CD8-positive, alpha-beta memory T cell (primary cell): Measurements from ENCODE around the gene GPR155. TPM values are rescaled to one million over a fixed set of nuclear protein-coding genes. Genes with fewer than 3 reads are reported as not detected.

Experiments
- polyA plus RNA-seq: library from polyadenylated mRNA; unstranded; fragments of 300-500 nt; fragmentation: Illumina TruSeq; gene quantifications from one replicate; pipeline ENCODE4 v1.2.3, GENCODE V29; 2021
- total RNA-seq, 2 experiments: library from RNA; stranded (reverse); gene quantifications; one replicate each; pipeline ENCODE4 v1.2.3, GENCODE V29; 2021

The GPR155 gene
- total and polyA plus RNA-seq, 3 experiments from 2014 or later = 4.5 to 12.6 (median 6.2) TPM

Other genes with a start within 250 kb of the GPR155 start
- 100 to 1,000 TPM; 139 to 146 TPM for gene OLA1, start 238.5 kb downstream of the GPR155 start, total RNA-seq
- gene OLA1, start 238.5 kb downstream of the GPR155 start, polyA plus RNA-seq = 63.4 TPM
- gene SP9, start 152.1 kb downstream of the GPR155 start, total RNA-seq = not detected
- not detected for gene SP9, start 152.1 kb downstream of the GPR155 start, polyA plus RNA-seq
- gene SCRN3, start 91.3 kb downstream of the GPR155 start, total RNA-seq = 10 to 100 TPM; 15.8 to 16.0 TPM
- 10.2 TPM for gene SCRN3, start 91.3 kb downstream of the GPR155 start, polyA plus RNA-seq
- gene WIPF1, start 110.8 kb upstream of the GPR155 start, total RNA-seq = 100 to 1,000 TPM; 317 to 326 TPM
- gene WIPF1, start 110.8 kb upstream of the GPR155 start, polyA plus RNA-seq = 200 TPM